ENCODE data around the gene AK9. TPM values are rescaled to one million over a fixed set of nuclear protein-coding genes. Genes with fewer than 3 reads are reported as not detected.

The AK9 gene
- total and polyA plus RNA-seq, 11 donors, result 6.6 to 17.0 (median 9.1) TPM

- TF ChIP-seq POLR2A (IDR thresholded peaks at IDR 0.05) (no peak), CTCF (IDR thresholded peaks at IDR 0.05) (no peak)
- intact Hi-C loops (cut with DNase I), result no loop called here
- H3K9me3 ChIP-seq, result no peaks in the 10 kb centered on the region
- no peak overlapping the region for H3K27ac ChIP-seq
- ATAC-seq (no peak), DNase-seq (no peak)
- H3K4me3 ChIP-seq, result no peak overlapping the region
- WGBS, 4 donors, result 83 to 95% (median 89%) methylated on average over 8 of the region's 8 CpGs
- H3K36me3 ChIP-seq, result peaks cover 0 to 46% (median 19%) of the 10 kb centered on the region in 9 donors
- H3K27me3 ChIP-seq, result no peaks in the 10 kb centered on the region
- peaks cover 0 to 20% (median 7%) of the 10 kb centered on the region in 12 donors for H3K4me1 ChIP-seq
These were observed 244.5 kb downstream of the AK9 start for GRCh38 chr6:109446541-109446940.

- 77 to 87% (median 85%) methylated on average over 10 to 15 of the region's 15 CpGs for WGBS, 4 donors
- Histone ChIP-seq H3K36me3 (peaks cover 0 to 46% (median 19%) of the 10 kb centered on the region in 9 donors), H3K9me3 (no peaks in the 10 kb centered on the region), H3K27me3 (no peaks in the 10 kb centered on the region), H3K4me3 (no peak overlapping the region), H3K4me1 (peaks cover 0 to 24% (median 10%) of the 10 kb centered on the region in 12 donors), H3K27ac (no peak overlapping the region)
- DNase-seq, result peak in 1 of 5 donors; percentile 9
- intact Hi-C loops (cut with DNase I), result no loop called here
- ATAC-seq, result no peak
- TF ChIP-seq CTCF (IDR thresholded peaks at IDR 0.05) (no peak), POLR2A (IDR thresholded peaks at IDR 0.05) (no peak)
These were observed 244.9 kb downstream of the AK9 start for GRCh38 chr6:109446072-109446471.

GRCh38 chr6:109445382-109445781 is 245.6 kb downstream of the AK9 start:
- WGBS, 4 donors, result 89 to 94% (median 91%) methylated on average over 9 of the region's 9 CpGs
- ATAC-seq (no peak), DNase-seq (no peak)
- H3K36me3 ChIP-seq, result peaks cover 0 to 46% (median 19%) of the 10 kb centered on the region in 9 donors
- no peak for TF ChIP-seq POLR2A (IDR thresholded peaks at IDR 0.05)
- TF ChIP-seq CTCF (IDR thresholded peaks at IDR 0.05), result no peak
- H3K4me1 ChIP-seq, result peaks cover 0 to 19% (median 10%) of the 10 kb centered on the region in 12 donors
- no peak overlapping the region for H3K4me3 ChIP-seq
- intact Hi-C loops (cut with DNase I), result no loop called here
- no peak overlapping the region for H3K27ac ChIP-seq
- H3K27me3 ChIP-seq, result no peaks in the 10 kb centered on the region
- no peaks in the 10 kb centered on the region for H3K9me3 ChIP-seq

- Histone ChIP-seq H3K27me3 (no peaks in the 10 kb centered on the region), H3K4me3 (no peak overlapping the region), H3K9me3 (no peaks in the 10 kb centered on the region), H3K27ac (no peak overlapping the region), H3K36me3 (peaks cover 0 to 46% (median 19%) of the 10 kb centered on the region in 9 donors), H3K4me1 (peaks cover 0 to 24% (median 15%) of the 10 kb centered on the region in 12 donors)
- intact Hi-C loops (cut with DNase I), result loop anchor here in 2 of 10 donors (5.0 kb wide), 3 partner anchors 39 to 61 kb away; partner anchors contain the start of genes CD164 (in 1 of the 2) and ZBTB24 (in 1 of the 2)
- 96 to 98% (median 97%) methylated on average over 9 to 10 of the region's 10 CpGs for WGBS, 4 donors
- TF ChIP-seq POLR2A (IDR thresholded peaks at IDR 0.05) (no peak), CTCF (IDR thresholded peaks at IDR 0.05) (no peak)
- DNase-seq, result no peak
- ATAC-seq, result no peak
These were observed 247.5 kb downstream of the AK9 start for GRCh38 chr6:109443425-109443950.

Other genes with a start within 250 kb of the AK9 start
- gene MICAL1, start 235.4 kb downstream of the AK9 start, total RNA-seq, result 10 to 100 TPM in 2 of 9 donors, 1 to 10 TPM in 7; 4.5 to 21.9 (median 5.5) TPM
- gene MICAL1, start 235.4 kb downstream of the AK9 start, polyA plus RNA-seq, result 10 to 100 TPM in 1 of 2 donors, 1 to 10 TPM in 1; 8.4 to 10.2 TPM
- gene ZBTB24, start 208.0 kb downstream of the AK9 start, total RNA-seq, result 1 to 10 TPM; 2.4 to 4.8 (median 3.1) TPM
- 1 to 10 TPM; 1.9 to 2.1 TPM for gene ZBTB24, start 208.0 kb downstream of the AK9 start, polyA plus RNA-seq
- gene FIG4, start 94 bp upstream of the AK9 start, total RNA-seq, result 10 to 100 TPM in 6 of 9 donors, 1 to 10 TPM in 3; 6.9 to 17.2 (median 10.4) TPM
- 1 to 10 TPM; 4.8 to 9.3 TPM for gene FIG4, start 94 bp upstream of the AK9 start, polyA plus RNA-seq